Measurements from ENCODE around the gene P2RY6.
"Not testable (repeated sequence)": the region's sequence is repeated elsewhere in the genome, so short reads cannot be mapped to it uniquely, and the experiment has no call there.

The P2RY6 gene, protein sequence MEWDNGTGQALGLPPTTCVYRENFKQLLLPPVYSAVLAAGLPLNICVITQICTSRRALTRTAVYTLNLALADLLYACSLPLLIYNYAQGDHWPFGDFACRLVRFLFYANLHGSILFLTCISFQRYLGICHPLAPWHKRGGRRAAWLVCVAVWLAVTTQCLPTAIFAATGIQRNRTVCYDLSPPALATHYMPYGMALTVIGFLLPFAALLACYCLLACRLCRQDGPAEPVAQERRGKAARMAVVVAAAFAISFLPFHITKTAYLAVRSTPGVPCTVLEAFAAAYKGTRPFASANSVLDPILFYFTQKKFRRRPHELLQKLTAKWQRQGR

GRCh38 chr11:73271936-73272679 lies at the start of gene P2RY6:
P2RY6 (plus strand) TSS chr11:73272338; CDS start chr11:73296519, 24,181 bp downstream.
- no peak for DNase-seq

GRCh38 chr11:73223998-73224730 lies 48.0 kb upstream of the P2RY6 start:
- no peak for DNase-seq

DNA sequence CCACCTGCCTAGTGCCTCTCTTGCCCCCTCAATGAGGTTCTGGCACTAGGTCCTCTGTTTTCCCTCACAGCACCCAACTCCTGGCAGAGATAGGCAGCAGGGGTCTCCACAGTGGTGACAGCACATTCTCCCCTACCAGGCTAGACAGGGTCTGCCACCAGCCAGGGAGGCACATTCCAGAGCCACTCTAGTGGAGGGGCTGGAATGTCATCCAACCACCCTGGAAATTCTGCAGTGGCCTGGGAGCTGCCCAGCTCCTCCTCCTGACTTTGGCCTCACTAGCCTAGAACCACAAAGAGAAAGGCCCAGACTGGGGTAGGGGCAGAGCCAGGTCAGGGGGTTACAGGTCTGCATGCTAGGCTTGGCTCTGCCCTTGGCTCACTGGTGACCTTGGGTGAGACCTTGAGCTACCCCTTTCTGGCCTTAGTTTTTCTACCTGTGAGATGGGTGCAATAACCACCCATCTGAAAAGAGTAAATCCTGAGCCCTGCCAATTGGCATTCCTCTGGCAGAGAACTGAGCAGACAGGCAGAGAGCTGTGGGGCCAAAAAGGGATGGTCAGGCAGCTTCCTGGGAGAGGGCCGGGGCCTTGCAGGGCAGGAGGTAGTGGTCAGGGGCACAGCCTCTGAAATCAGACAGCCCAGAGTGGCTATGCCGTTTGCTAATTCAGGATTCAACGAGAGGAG lies 47.0 kb upstream of the P2RY6 start:
- no peak for DNase-seq

DNA sequence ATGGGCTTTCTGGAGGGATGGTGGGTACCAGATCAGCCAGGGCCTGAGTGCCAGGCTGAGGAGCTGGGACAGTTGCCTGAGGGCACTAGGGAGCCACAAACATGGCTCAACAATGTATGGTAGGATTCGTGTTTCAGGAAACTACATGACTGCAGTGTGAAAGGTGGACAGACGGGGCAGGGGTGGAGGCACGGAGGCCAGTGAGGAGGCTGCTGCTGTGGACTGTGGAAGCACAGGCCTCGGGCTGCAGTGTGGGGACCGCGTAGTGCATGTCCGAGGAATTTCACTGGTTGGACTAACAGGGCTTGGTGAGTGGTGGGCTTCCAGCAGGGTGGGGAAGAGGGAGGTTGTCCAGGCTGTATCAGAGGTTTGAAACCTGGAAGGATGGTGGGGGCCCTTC lies 46.3 kb upstream of the P2RY6 start:
- no peak for DNase-seq

DNA sequence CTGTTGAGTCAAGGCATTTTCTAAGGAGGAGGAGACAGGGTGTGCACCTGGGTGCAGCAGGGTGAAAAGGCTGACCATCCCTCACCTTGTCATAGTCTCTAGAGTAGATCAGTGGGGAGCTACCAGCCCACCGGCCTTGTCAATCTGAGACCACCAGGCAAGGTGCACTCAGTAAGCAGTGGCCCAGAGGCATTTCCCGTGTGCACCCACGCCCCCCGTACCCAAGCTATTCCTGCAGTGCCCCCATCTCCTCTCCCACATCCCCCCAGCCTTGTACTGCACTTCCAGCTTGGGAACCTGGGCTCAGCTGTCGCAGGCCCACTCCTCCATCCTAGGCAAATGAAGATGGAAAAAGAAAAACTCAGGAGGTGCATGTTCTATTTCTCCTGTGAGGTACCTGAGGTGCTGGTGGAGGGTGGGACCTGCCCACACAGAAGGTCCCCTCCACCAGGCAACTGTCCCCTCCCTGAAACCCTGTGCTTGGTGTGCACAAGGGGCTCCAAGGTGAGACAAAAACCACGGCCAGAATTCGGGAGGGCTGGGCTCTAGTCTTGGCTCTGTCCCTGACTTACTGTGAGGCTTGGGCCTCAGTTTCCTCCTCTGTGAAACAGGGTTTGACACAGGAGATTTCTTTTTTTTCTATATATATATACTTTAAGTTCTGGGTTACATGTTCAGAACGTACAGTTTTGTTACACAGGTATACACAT lies 45.7 kb upstream of the P2RY6 start:
- DNase-seq, result no peak

GRCh38 chr11:73227571-73228211 lies 44.4 kb upstream of the P2RY6 start:
- DNase-seq, result peak; percentile 38

- DNase-seq, result peak; percentile 29
Observed at GRCh38 chr11:73228268-73229134, 43.6 kb upstream of the P2RY6 start.

DNA sequence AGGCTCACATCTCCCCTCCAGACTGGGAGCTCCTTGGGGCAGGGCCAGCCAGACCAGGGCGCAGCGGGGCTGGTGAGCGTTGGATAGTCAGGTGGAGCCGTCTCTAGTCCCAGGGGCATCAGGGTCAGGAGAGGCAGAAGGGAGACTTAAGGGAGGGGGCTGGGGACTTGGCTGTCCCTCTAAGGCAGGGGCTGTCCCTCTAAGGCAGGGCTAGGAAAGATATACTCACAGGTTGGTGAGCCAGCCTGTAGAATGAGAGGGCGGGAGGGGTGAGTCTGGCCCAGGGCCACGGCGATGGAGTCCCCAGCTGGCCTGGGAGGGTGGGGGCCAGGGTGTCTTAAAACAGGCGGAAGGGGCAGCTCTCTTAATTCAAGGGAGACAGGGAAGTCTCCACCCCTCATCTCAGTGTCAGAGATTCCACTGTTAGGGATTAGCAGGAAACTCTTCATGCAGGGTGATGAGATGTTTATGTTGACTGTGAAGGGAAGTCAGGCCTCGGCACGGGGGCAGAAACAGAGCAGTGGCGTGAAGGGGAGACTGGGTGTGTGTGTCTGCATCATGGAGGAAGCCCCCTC lies 42.7 kb upstream of the P2RY6 start:
- DNase-seq, result peak; percentile 44

DNA sequence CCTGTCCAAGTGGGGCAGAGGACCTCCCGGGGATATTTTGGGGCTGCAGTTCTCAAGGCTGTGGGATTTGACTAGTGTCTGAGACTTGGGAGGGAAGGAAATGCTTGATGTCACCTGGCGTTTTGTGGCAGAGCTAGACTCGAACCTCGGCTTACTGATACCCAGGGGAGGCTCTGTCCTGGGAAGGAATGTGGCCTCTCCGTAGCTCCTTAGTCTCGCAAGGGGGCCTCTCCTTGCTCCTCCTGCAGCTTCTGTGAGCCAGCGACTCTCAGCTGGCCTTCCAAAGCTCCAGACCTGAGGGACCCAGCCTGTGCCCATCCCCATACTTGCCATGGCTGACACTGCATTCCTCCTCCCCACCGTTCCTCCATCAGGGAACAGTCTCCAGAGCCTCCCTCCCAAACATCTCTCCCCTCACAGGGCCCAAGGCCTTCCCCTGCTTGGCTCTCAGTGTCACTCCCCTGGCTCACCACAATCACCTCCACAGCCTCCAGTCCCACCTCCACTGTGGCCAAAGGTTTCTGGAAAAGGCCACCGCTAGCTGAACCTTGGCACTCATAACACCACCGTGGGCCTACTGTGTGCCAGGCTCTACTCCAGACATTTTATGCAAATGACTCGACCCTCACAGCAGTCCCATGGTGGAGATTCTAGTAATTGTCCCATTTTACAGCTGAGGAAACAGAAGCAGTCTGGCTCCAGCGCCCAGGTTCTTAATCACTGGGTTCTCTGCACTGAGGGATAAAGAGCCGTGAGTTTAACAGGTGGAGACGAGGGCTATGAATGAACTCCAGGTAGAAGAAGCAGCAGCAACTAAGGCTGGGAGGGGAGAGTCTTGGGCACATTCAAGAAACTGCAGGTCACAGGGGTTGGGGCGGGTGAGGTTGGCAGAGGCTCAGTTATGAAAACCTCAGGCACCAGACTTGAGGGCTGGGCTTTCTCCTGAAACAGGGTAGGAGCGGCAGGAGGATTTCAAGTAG lies 42.0 kb upstream of the P2RY6 start:
- peak; percentile 36 for DNase-seq

DNA sequence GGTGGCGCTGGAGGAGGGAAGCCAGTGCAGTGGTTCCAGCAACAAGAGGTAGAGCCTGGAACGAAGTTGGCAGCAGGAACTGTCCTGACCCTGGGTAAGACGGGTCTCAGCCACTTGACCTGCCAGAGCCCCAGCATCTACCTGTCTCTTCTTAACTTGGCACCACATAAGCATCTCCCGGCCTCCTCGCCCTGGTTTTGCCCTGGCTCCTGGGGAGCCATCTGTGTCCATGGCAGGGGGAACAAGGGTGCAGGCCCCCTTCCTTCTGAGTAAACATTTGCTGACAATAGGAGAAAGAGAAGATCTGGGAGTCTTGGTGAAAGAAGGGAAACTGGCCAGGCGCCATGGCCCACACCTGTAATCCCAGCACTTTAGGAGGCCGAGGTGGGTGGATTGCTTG lies 41.2 kb upstream of the P2RY6 start:
- DNase-seq, result peak; percentile 35

DNA sequence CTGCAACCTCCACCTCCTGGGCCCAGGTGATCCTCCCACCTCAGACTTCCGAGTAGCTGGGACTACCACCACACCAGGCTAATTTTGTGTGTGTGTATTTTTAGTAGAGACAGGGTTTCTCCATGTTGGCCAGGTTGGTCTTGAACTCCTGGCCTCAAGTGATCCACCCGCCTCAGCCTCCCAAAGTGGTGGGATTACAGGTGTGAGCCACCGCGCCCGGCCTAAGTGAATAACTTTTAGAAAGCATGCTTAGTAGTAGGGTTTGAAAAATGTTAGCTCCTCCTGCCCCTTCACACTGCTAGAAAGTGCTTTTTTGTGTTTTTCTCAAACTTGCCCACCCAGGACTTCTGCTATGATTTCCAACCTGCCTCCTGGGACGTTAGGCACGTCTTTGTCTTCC lies 39.7 kb upstream of the P2RY6 start:
- not testable (repeated sequence) for DNase-seq

DNA sequence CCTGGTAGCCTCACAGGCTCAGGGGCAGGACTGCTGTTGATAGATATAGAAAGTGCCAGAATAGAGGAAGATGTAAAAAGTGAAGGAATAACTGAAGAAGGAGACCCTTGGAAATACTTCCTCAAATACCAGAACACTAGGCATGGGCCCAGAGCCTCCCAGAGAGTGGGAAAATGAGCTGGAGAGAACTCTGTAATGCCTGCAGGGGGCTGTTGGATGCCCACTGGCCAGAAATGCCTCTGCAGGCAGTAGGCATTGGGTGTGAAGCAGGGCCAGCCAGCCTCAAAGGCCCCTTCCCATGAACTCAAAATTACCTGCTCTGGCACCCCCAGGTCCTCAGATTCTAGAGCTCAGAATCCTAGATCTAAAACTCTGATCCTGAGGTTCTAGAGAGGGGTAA lies 38.9 kb upstream of the P2RY6 start:
- no peak for DNase-seq

DNA sequence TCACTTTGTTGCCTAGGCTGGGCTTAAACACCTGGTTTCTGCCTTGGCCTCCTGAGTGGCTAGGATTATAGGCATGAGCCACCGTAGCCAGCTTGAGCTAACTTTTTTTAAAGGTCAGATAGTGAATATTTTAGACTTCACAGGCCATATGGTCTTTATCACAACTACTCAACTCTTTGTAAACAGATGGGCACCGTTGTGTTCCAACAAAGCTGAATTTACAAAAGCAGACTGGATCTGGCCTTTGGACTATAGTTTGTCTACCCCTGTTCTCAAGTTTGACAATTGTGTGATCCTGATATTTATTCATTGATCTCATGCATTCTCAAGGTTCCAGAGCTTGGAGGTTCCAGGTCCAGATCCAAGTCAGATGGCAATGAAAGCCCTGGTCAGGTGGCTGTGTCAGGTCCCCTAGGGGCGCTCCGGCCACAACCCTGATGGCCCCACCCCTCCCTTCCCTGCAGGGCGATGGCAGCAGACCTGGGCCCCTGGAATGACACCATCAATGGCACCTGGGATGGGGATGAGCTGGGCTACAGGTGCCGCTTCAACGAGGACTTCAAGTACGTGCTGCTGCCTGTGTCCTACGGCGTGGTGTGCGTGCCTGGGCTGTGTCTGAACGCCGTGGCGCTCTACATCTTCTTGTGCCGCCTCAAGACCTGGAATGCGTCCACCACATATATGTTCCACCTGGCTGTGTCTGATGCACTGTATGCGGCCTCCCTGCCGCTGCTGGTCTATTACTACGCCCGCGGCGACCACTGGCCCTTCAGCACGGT lies 38.3 kb upstream of the P2RY6 start:
- DNase-seq, result no peak

- DNase-seq, result no peak
Observed at GRCh38 chr11:73234471-73235181, 37.5 kb upstream of the P2RY6 start.

DNA sequence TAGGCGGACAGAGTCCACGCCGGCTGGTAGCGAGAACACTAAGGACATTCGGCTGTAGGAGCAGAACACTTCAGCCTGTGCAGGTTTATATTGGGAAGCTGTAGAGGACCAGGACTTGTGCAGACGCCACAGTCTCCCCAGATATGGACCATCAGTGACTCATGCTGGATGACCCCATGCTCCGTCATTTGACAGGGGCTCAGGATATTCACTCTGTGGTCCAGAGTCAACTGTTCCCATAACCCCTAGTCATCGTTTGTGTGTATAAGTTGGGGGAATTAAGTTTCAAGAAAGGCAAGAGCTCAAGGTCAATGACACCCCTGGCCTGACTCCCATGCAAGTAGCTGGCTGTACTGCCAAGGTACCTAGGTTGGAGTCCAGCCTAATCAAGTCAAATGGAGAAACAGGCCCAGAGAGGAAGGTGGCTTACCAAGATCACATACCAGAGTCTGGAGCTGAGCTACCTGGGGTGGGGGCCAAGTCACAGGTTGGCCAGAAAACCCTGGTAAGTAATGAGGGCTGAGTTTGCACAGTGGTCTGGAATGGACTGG lies 36.8 kb upstream of the P2RY6 start:
- no peak for DNase-seq

DNA sequence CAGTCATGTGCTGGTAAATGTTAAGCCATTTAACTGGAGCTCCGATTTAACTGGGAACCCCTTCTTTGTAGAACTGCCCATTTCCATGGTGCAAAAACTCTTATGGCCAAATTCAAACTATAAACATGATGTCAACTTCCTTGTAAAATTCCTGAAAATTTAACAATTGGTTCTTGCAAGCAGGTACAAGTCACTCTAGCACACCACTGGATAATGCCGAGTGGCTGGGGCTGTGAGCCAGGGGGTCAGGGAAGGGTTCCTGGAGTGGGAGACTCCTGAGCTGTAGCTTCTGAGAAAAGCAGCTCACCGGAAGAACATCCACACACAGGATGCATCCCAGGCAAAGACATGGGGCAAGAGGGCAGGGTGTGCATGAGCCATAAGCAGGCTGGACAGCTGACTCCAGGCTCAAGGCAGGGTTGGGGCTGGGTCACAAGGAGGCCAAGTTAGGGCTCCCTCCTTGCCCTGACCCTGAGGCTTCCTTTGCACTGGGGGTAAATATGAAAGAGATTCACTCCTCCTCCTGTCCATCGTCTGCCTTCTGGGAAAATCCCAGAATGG lies 35.9 kb upstream of the P2RY6 start:
- DNase-seq, result no peak

DNA sequence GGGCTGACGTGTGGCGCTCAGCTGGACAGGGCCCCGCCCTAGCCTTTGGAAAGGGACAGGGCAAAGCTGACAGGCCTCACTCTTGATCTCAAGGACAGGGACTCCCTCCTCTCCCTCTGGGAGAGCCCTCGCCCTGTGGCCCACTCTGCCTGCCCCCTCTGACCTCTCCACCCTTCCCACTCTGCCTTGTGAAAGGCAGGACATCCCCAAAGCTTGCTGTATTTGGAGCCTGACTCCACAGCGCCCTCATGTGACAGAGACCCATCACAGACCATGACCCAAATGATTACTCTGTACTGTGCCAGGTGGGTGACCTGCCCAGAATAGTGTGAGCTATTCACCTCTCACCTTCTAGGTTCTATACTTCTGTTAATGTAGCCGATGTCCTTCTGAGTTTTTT lies 35.3 kb upstream of the P2RY6 start:
- peak; percentile 66 for DNase-seq

Data from activated CD8-positive, alpha-beta memory T cell treated with anti-CD3 and anti-CD28 coated beads, Interleukin-2, amount 50 U/mL, for 48 hours (primary cell).